ENCODE results near the gene CEP76. TPM values are rescaled to one million over a fixed set of nuclear protein-coding genes. Genes with fewer than 3 reads are reported as not detected.
"Not testable (repeated sequence)": the region's sequence is repeated elsewhere in the genome, so short reads cannot be mapped to it uniquely, and the experiment has no call there.

Gene CEP76
- polyA plus RNA-seq, 1 experiment: 4.0 TPM

DNA sequence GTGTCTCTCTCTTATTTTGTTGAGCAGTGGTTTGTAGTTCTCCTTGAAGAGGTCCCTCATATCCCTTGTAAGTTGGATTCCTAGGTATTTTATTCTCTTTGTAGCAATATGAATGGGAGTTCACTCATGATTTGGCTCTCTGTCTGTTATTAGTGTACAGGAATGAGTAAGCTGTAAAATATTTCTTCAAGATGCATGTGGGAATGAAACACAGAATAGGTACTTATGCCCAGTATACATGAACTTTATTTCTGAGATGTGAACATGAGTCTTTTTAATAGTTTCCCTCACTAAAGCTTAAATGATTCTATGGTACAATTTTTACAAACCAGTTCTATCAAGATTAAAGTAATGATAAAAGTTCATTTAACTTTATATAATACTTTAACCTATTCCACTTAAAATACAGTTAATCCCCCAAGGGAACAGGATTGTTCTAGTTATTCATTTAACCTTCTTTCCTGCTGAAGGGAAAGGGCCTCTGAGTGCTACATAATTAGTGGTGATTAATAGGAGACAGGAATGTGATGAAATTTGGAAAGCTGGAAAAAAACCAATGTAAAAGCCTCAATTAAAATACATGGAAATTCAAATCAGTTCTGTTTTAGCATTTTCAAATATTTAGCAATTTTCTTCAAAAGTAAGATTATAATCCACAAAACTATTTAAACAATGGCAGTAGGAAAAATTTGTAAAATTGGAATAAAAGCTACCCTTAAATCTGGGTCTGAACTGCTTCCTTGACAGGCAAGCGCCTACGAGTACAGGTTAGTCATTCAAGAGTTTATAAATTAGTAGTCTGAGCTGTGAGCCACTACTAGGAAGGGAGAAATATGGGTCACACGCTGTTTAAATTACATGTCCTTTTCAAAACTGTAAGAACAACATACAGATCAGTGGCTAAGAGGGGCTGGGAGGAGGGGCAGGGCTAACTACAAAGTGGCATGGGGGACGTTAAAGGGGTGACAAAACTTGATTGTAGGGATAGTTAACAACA lies 73.5 kb downstream of the CEP76 start:
- CTCF ChIA-PET: interaction anchor here (1.2 kb wide), 1 partner anchor 11 kb away, joined by 3 read pairs; no protein-coding TSS in a partner anchor
- no peak for TF ChIP-seq CTCF (IDR thresholded peaks at IDR 0.05; ENCODE audit: insufficient read depth, low read depth, low read length)
- POLR2A ChIA-PET: no interaction called here
- Histone ChIP-seq H3K36me3 (ENCODE audit: control insufficient read depth, insufficient read depth, low read length) (no peaks in the 10 kb centered on the region), H3K27me3 (ENCODE audit: control insufficient read depth, insufficient read depth, low read length) (no peaks in the 10 kb centered on the region), H3K4me3 (ENCODE audit: low read depth, low read length) (no peak overlapping the region)
- no peak for DNase-seq (ENCODE audit: low read depth)

- DNase-seq (ENCODE audit: low read depth); POLR2A ChIA-PET; H3K36me3 ChIP-seq (ENCODE audit: control insufficient read depth, insufficient read depth, low read length); H3K27me3 ChIP-seq (ENCODE audit: control insufficient read depth, insufficient read depth, low read length); CTCF ChIA-PET; H3K4me3 ChIP-seq (ENCODE audit: low read depth, low read length): not testable (repeated sequence)
These were observed 75.3 kb downstream of the CEP76 start for GRCh38 chr18:12627199-12627598.

GRCh38 chr18:12625241-12625640 lies 77.3 kb downstream of the CEP76 start:
- no peak for TF ChIP-seq CTCF (IDR thresholded peaks at IDR 0.05; ENCODE audit: insufficient read depth, low read depth, low read length)
- no peaks in the 10 kb centered on the region for H3K27me3 ChIP-seq (ENCODE audit: control insufficient read depth, insufficient read depth, low read length)
- no peaks in the 10 kb centered on the region for H3K36me3 ChIP-seq (ENCODE audit: control insufficient read depth, insufficient read depth, low read length)
- ChIA-PET CTCF (no interaction called here), POLR2A (no interaction called here)
- DNase-seq (ENCODE audit: low read depth): no peak
- no peak overlapping the region for H3K4me3 ChIP-seq (ENCODE audit: low read depth, low read length)

Other genes with a start within 250 kb of the CEP76 start
- gene SPIRE1, start 44.6 kb downstream of the CEP76 start, polyA plus RNA-seq (2011; rRNA removed): 11.6 and 16.4 TPM in 2 replicates
- 60.8 and 85.7 TPM in 2 replicates for gene PSMG2, start 319 bp upstream of the CEP76 start, polyA plus RNA-seq (2011; rRNA removed)
- 14.5 and 19.0 TPM in 2 replicates for gene PTPN2, start 181.5 kb upstream of the CEP76 start, polyA plus RNA-seq (2011; rRNA removed)
- gene SEH1L, start 245.3 kb upstream of the CEP76 start, polyA plus RNA-seq (2011; rRNA removed): 32.3 and 59.0 TPM in 2 replicates

Measured in BJ (cell line).